Right lobe of liver (tissue), 6 donors: ENCODE measurements around the gene GRIFIN. TPM values are rescaled to one million over a fixed set of nuclear protein-coding genes. Genes with fewer than 3 reads are reported as not detected.

ENCODE experiments used
- ATAC-seq, 4 donors: fragments of 200-7000 bp; cut with Tn5 transposase; one replicate each; pipeline ENCODE4 v1.9.1; 2020; ENCODE audit warnings: mild to moderate bottlenecking in 4 of 4, moderate library complexity in 4 of 4
- DNase-seq, 3 donors: peaks; one replicate each; pipeline ENCODE4 v3.0.0-alpha.2; 2020
- H3K27ac ChIP-seq, 3 donors: fragments of 200-600 bp; one replicate each; pipeline ENCODE4 v1.8.0; 2022
- H3K27me3 ChIP-seq, 2 donors: fragments of 200-600 bp; one replicate each; pipeline ENCODE4 v1.8.0; 2022
- H3K36me3 ChIP-seq, 4 donors: fragments of 200-600 bp; sonication (generic) in 1 of 4; one replicate each; pipeline versions ENCODE4 v1.5.1 to v1.8.0; 2017 to 2022; ENCODE audit warnings: control low read depth in 1 of 4
- H3K4me1 ChIP-seq, 4 donors: fragments of 200-600 bp; sonication (generic) in 1 of 4; one replicate each; pipeline versions ENCODE4 v1.5.1 to v1.8.0; 2017 to 2022; ENCODE audit warnings: control low read depth in 1 of 4
- H3K4me3 ChIP-seq, 3 donors: fragments of 200-600 bp; one replicate each; pipeline ENCODE4 v1.8.0; 2022
- H3K9me3 ChIP-seq, 4 donors: fragments of 200-600 bp; sonication (generic) in 1 of 4; one replicate each; pipeline versions ENCODE4 v1.5.1 to v1.8.0; 2017 to 2022; ENCODE audit warnings: control low read depth in 1 of 4
- CTCF ChIP-seq, 4 donors: fragments of 200-600 bp in 3 of 4; fragments of 450-650 bp in 1 of 4; IDR thresholded peaks; one replicate each; pipeline versions ENCODE4 v1.5.1 to v1.8.0; 2016 to 2022; ENCODE audit warnings: antibody characterized with exemption in 4 of 4, mild to moderate bottlenecking in 2 of 4
- POLR2A ChIP-seq: fragments of 450-650 bp; IDR thresholded peaks from one replicate; pipeline ENCODE4 v1.6.1; 2017; ENCODE audit warnings: antibody characterized with exemption, mild to moderate bottlenecking
- WGBS: methylation state at CpG from one replicate; pipeline ENCODE4 v1.1.6; 2018; ENCODE audit warnings: low coverage, low lambda C conversion rate; ENCODE audit not compliant: insufficient coverage; ENCODE audit errors: missing lambda C conversion rate; 5-methylcytosine and 5-hydroxymethylcytosine counted together
- intact Hi-C, 2 donors: fragments of 100-400 bp; cut with DNase I; formaldehyde crosslinking; loops; one replicate each; pipeline versions ENCODE4 v1.11.2 to v1.14.1; 2022
- total RNA-seq, 6 experiments: library from RNA; depleted of rRNA in 2 of 6; stranded (reverse); fragments of >200 nt in 2 of 6; fragmentation: NEBNext Ultra II Directional in 3 of 6; extraction: Animal tissue kit (Norgen Biotek cat#: 25700) in 3 of 6; gene quantifications; one replicate each; pipeline versions ENCODE4 v1.1.0 to v1.2.4, GENCODE V29; 2016 to 2023
- donor health status: DM: no; HTN: yes; CAD: no.
- donor health status: DM: no; HTN: no; CAD: no.
- donor health status: DM: no; HTN: no; CAD: no.
- donor health status: DM: no; HTN: yes; CAD: no.
- donor health status: DM: no; HTN: yes; CAD: no.

Gene GRIFIN
- total RNA-seq, 6 experiments from 2014 or later = not detected

GRCh38 chr7:2499719-2500430 is 23.7 kb upstream of the GRIFIN start:
- WGBS = 81% methylated on average over 7 of the region's 27 CpGs
- Histone ChIP-seq H3K27ac (no peak overlapping the region), H3K4me1 (no peaks in the 10 kb centered on the region), H3K36me3 (no peaks in the 10 kb centered on the region), H3K27me3 (no peaks in the 10 kb centered on the region), H3K9me3 (no peaks in the 10 kb centered on the region), H3K4me3 (no peak overlapping the region)
- no peak for ATAC-seq
- intact Hi-C loops = no loop called here
- no peak for TF ChIP-seq CTCF (IDR thresholded peaks at IDR 0.05)
- TF ChIP-seq POLR2A = no peak
- DNase-seq = no peak

- DNase-seq = no peak
Measured at GRCh38 chr7:2499181-2499580, 23.0 kb upstream of the GRIFIN start.

GRCh38 chr7:2498708-2499107 is 22.5 kb upstream of the GRIFIN start:
- TF ChIP-seq POLR2A = no peak
- TF ChIP-seq CTCF (IDR thresholded peaks at IDR 0.05) = no peak
- WGBS = 71% methylated on average over 3 of the region's 6 CpGs
- intact Hi-C loops = no loop called here
- no peaks in the 10 kb centered on the region for H3K4me1 ChIP-seq
- H3K27ac ChIP-seq = no peak overlapping the region
- H3K9me3 ChIP-seq = no peaks in the 10 kb centered on the region
- ATAC-seq (no peak), DNase-seq (no peak)
- H3K27me3 ChIP-seq = no peaks in the 10 kb centered on the region
- H3K4me3 ChIP-seq = no peak overlapping the region
- no peaks in the 10 kb centered on the region for H3K36me3 ChIP-seq

More at GRCh38 chr7:2499181-2499580, 23.0 kb upstream of the GRIFIN start:
- no peaks in the 10 kb centered on the region for H3K9me3 ChIP-seq
- intact Hi-C loops = no loop called here
- no peak for TF ChIP-seq CTCF (IDR thresholded peaks at IDR 0.05)
- H3K4me3 ChIP-seq = no peak overlapping the region
- no peak for ATAC-seq
- H3K27me3 ChIP-seq = no peaks in the 10 kb centered on the region
- no peaks in the 10 kb centered on the region for H3K36me3 ChIP-seq
- H3K4me1 ChIP-seq = no peaks in the 10 kb centered on the region
- no peak overlapping the region for H3K27ac ChIP-seq
- 80% methylated on average over 1 of the region's 7 CpGs for WGBS

- Histone ChIP-seq H3K36me3 (no peaks in the 10 kb centered on the region), H3K9me3 (no peaks in the 10 kb centered on the region), H3K27me3 (no peaks in the 10 kb centered on the region), H3K4me1 (no peaks in the 10 kb centered on the region), H3K4me3 (no peak overlapping the region), H3K27ac (no peak overlapping the region)
- 30% methylated on average over 2 of the region's 25 CpGs for WGBS
- intact Hi-C loops = no loop called here
- no peak for ATAC-seq
- no peak for DNase-seq
- TF ChIP-seq POLR2A (no peak), CTCF (IDR thresholded peaks at IDR 0.05) (no peak)
Measured at GRCh38 chr7:2497500-2498336, 21.5 kb upstream of the GRIFIN start.
